HG03060 (cell line): Measurements from ENCODE around the gene SPOCK1.
"Not testable (repeated sequence)": the region's sequence is repeated elsewhere in the genome, so short reads cannot be mapped to it uniquely, and the experiment has no call there.

Experiments used
- ATAC-seq: cut with Tn5 transposase; IDR thresholded peaks from one replicate; pipeline ENCODE4 v1.9.1; 2021; ENCODE audit warnings: low read depth, moderate number of reproducible peaks; ENCODE audit not compliant: unreplicated experiment

The SPOCK1 gene

DNA sequence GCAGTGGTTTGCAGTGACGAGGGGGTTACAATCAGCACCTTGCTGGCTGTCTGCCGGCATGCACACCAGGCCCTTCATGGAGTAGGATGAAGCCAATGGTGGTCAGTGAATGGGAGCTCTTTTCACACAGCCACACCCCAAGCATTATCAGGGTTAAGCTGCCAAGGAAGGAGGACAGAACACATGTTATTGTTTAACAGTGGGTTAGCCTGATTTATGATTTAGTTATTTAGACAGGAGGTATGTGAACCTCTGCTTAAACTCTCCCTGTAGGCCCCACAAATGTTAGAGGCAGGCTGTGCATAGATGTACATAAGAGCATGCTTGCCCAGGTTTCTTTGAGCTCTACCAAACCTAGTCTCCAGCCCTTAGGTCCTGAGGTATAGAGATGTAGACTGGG lies 262.9 kb downstream of the SPOCK1 start:
- no peak for ATAC-seq

DNA sequence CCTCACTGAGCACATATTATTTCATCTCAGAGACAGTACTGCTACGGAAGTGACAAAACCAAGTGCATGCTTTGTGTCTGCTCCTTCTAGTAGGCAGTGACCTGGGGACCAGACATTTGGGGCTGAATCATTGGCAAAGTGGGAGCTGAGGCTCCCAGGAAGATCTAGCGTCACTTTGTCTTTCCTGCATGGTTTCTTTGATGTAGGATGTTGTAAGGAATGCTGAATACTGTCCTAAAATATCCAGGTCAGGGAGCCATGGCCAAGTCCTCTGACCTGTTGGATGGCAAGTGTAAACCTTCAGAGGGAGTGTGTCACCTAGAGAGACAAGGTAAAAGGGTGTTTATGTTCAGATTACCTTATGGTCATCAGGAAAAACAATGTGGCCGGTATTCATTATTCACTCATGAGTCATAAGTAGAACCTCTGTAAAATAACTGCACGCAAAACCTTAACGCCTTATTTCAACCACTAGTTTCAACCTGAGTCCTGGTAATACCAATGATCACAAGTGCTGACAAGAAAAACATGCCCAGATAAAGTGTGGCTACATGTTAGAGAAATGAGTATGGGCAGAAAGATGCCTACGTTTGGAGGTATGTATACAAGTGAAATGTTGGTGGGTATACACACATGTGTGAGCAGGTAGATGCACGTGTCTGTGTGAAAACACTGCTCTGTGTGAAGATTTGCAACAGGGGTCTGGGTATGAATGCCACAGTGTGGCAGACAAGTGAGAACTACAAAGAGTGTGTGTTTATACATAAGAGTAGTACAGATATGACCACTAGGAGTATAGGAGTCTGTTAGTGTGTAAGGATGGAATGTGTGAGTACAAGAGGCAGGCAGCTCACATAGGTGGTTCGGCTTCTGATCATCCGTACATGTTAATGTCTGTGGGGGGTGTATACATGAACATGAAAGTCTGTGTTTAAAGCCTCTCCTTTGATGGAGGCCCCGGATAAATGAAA lies 263.9 kb downstream of the SPOCK1 start:
- peak; percentile 53 for ATAC-seq

GRCh38 chr5:137233726-137234125 lies 265.4 kb downstream of the SPOCK1 start:
- ATAC-seq: no peak

DNA sequence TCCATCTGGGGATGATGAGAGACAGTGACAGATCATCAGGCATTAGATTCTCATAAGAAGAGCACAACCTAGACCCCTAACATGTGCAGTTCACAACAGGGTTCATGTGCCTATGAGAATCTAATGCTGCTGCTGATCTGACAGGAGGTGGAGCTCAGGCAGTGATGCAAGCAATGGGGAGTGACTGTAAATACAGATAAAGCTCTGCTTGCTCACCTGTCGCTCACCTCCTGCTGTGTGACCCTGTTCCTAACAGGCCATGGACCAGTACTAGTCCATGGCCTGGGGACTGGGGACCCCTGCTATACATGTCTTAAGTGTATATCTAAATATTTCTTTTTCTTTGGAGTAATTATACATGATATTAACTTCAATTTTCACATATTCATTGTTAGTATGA lies 265.8 kb downstream of the SPOCK1 start:
- ATAC-seq: not testable (repeated sequence)

DNA sequence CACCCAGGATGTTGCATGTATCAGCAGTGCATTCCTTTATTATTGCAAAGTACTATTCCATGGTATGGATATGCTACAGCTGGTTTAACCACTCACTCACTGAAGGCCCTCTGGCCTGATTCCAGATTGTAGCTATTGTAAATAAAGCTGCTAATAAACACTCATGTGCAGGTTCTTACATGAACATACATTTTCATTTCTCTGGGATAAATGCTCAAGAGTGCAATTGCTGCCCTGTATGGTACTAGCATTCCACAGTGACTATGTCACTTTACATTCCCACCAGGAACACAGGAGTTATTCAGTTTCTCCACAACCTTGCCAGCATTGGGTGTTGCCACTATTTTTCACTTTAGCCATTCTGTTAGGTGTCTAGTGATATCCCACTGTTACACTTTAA lies 267.6 kb downstream of the SPOCK1 start:
- no peak for ATAC-seq

DNA sequence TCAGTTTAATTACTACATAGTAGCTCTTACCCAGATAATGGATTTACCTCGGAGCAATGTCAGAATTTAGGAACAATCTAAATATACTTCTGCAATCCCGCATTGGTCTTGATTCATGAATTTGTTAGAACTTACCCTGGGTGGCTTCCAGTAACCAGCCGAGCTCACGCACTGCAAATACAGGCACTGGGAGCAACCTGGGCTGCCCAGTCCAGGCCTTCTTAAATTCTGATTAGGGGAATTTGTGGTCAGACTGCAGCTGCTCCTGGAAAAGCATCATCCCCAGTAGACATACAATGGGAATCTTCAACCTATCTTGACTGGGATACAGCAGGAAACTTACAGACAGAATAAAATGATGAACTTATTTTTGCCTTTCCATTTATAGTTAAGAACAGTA lies 270.3 kb downstream of the SPOCK1 start:
- ATAC-seq: no peak

DNA sequence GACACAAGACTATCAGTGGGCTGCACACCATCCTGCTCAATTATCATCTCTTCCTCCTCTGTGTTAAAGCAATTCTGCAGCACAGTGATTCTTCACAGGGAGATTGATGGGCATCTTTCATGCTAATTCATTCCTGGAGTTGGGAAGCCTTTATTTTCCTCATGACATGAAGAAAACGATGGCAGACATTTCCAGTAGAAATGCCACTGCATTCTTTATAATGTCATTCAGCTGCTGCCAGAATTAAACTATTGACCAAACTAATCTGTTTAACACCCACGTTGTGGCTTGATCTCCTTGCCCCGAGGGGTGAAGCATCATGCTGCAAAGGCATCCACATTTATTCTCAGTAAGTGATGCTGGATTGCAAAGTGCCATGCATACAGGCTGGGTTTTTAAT lies 273.0 kb downstream of the SPOCK1 start:
- no peak for ATAC-seq

- ATAC-seq: no peak
Observed at GRCh38 chr5:137223324-137224295, 275.5 kb downstream of the SPOCK1 start.

DNA sequence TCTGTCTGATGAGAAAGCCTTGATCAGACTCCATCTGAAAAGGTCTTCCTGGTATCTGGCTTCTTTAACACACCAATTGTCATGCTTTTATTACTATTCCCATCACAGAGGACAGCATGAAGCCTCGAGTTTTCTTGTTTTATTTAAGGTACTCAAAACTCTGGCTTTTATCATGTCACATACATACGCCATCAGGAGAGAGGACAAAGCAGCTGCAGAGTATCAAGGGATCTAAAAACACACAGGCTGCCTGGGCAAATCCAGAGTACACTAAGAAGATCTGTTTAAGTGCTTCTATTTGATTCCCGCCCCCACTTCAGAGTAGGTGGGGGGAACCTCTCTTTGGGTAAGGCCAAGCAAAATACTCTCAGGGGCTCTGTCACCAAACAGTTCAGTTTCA lies 277.2 kb downstream of the SPOCK1 start:
- no peak for ATAC-seq

DNA sequence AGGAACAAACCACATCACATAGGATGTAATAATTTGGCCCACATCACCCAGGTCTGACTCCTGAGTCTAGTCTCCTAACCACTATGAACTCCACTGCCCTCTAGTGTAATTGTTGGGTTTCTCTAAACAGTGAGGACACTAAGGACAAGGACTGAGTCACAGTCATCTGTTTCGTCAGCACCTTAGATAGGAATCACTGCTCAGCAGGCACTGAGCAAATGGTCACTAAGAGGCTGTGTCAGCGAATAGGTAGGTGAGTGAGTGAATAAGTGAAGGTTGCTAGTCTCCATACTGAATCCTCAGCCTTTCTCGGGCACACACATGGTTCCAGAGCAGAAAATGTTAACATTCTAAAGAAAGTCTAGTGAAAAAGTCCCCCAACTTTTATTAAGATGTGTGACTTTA lies 278.6 kb downstream of the SPOCK1 start:
- ATAC-seq: peak; percentile 87

DNA sequence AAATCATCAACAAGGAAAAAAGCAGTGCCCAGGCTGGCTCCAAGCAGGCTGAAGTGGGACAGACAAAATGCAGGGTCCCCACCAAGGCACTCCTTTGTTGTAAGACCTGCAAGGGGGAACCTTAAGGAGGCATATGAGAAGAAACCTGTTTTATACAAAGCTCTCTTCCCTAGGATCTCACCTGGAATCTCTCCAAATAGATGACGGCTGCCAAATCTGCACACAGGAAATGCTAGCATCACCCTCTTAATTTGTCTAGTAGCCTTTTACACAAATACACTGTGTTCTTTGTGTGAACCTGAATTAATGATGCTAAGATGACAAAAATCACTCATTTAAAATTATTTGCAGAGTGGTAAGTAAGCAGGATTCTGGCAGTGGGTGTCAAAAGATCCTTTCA lies 280.2 kb downstream of the SPOCK1 start:
- ATAC-seq: no peak

DNA sequence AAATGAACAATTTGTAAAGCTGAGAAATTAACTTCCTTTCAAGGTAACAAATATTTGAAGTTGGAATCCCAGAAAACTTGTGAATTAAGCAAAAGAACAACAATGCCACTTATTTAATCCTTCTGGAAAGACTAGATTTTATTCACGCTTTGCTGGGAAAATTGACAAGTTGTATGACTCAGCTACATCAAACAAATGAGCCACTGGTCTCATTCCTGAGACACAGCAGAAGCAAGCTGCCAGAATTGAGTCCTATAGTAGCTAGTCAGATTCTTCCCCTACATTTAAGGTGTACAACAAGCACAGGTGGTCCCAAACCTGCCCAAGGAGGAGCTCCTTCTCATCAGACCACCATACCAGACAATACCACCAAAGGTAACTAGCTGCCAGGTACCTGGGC lies 280.7 kb downstream of the SPOCK1 start:
- no peak for ATAC-seq

GRCh38 chr5:137217599-137218200 lies 281.4 kb downstream of the SPOCK1 start:
- no peak for ATAC-seq

- no peak for ATAC-seq
Observed at GRCh38 chr5:137216976-137217598, 282.0 kb downstream of the SPOCK1 start.

GRCh38 chr5:137215780-137216179 lies 283.3 kb downstream of the SPOCK1 start:
- no peak for ATAC-seq

DNA sequence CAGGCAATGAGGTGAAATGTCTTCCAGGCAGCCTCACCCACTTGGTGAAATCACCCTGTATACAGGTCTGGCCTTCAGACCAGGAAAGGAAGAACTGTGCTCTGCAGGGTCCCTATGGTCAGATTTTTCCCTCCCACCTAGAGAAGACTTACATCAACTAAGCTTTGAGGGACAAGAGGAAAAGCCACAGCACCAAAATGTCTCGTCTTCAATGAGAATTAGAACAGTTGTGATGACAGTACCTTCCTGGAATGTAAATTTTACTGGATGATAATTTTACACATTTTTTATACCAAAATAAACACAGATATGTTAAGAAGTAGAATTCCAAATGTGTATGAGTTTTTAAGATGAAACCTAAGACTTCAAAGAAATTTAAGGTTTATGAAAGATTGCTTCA lies 283.9 kb downstream of the SPOCK1 start:
- no peak for ATAC-seq

GRCh38 chr5:137214446-137215189 lies 284.5 kb downstream of the SPOCK1 start:
- ATAC-seq: no peak

DNA sequence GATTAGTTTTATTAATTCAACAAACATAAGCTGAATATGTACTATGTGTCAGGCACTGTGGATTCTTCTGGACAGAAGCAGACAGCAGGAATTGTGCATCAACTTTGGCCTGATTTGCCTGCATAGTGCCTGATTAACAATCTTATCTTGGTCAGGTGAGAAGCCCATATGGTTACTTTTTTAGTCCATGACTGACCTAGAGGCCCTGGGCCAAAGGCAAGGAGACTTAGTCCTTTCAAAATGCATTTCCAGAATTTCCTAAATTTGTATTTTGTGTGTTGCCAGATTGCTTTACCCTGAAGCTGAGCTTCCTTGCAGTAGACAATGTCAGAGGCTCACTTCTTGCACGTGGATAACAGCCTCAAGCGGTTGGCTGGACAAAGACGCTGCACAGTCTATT lies 286.7 kb downstream of the SPOCK1 start:
- no peak for ATAC-seq

DNA sequence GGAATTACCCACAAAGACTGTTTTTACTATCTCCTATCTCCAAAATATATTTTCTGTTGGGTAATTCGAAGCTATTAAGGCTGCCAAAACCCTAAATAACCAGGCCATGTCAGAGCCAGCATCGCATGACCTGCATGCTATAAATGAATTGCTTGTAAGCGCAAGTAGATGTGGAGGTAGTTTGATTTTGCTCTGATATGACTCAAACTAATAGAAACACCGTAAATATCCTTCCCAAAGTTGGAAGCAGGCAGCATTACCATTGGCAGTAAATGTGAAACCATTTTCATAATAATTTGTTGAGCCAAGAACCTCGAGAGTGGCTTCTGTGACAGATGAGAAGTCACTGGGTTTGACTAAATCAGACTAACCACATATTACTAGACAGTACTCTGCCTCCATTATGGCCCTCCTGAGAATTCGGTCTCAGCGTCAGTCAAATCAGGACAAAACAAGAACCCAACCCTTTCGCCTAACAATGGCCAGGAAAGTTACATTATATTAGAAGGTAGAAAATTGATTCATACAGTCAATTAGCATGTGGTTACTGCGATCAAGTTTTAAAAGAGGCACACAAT lies 289.8 kb downstream of the SPOCK1 start:
- no peak for ATAC-seq
